Esophagus squamous epithelium (tissue), 4 donors: ENCODE measurements around the gene PRSS27.

ENCODE experiments used
- CTCF ChIP-seq, 6 experiments: fragments of 450-650 bp in 4 of 6; fragments of 200-600 bp in 2 of 6; sonication (generic) in 2 of 6; IDR thresholded peaks; one replicate each; pipeline ENCODE4 v1.5.1; 2016 to 2019; ENCODE audit warnings: antibody characterized with exemption in 6 of 6, mild to moderate bottlenecking in 4 of 6, moderate library complexity in 4 of 6
- POLR2A ChIP-seq, 4 donors: fragments of 450-650 bp; IDR thresholded peaks; one replicate each; pipeline ENCODE4 v1.6.1; 2017; ENCODE audit warnings: antibody characterized with exemption in 4 of 4, mild to moderate bottlenecking in 4 of 4, moderate library complexity in 3 of 4

- TF ChIP-seq CTCF (IDR thresholded peaks at IDR 0.05) = no peak
- no peak for TF ChIP-seq POLR2A (IDR thresholded peaks at IDR 0.05)
These were observed 27.6 kb downstream of the PRSS27 start for GRCh38 chr16:2692251-2692947.
